OCI-LY3 (cell line): Measurements from ENCODE around the gene FLRT2.

Experiments
- EZH2phosphoT487 ChIP-seq: fragments of 200-600 bp; shearing (Covaris generic); IDR thresholded peaks from 2 replicates; pipeline ENCODE4 v1.6.1; 2018; ENCODE audit warnings: antibody characterized with exemption, mixed run types, low read depth
- TF ChIP-seq, protein P1 (sequence below): fragments of 200-600, 300-600 bp; sonication (generic); IDR thresholded peaks from 2 replicates; pipeline ENCODE4 v1.5.1; 2014; ENCODE audit warnings: antibody characterized with exemption, low read length, low read depth

GRCh38 chr14:85534458-85535293 is 4.7 kb downstream of the FLRT2 start:
- TF ChIP-seq, protein P1, sequence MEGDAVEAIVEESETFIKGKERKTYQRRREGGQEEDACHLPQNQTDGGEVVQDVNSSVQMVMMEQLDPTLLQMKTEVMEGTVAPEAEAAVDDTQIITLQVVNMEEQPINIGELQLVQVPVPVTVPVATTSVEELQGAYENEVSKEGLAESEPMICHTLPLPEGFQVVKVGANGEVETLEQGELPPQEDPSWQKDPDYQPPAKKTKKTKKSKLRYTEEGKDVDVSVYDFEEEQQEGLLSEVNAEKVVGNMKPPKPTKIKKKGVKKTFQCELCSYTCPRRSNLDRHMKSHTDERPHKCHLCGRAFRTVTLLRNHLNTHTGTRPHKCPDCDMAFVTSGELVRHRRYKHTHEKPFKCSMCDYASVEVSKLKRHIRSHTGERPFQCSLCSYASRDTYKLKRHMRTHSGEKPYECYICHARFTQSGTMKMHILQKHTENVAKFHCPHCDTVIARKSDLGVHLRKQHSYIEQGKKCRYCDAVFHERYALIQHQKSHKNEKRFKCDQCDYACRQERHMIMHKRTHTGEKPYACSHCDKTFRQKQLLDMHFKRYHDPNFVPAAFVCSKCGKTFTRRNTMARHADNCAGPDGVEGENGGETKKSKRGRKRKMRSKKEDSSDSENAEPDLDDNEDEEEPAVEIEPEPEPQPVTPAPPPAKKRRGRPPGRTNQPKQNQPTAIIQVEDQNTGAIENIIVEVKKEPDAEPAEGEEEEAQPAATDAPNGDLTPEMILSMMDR: no peak
- TF ChIP-seq EZH2phosphoT487: no peak
